ENCODE results near the gene DCAF5. TPM values are rescaled to one million over a fixed set of nuclear protein-coding genes. Genes with fewer than 3 reads are reported as not detected.
A peak's percentile ranks its signal among the peaks of the same experiment; 100 is the strongest.
"Not testable (repeated sequence)": the region's sequence is repeated elsewhere in the genome, so short reads cannot be mapped to it uniquely, and the experiment has no call there.

Gene DCAF5
- total and polyA plus RNA-seq, 5 donors = 22.5 to 53.6 (median 46.8) TPM

- intact Hi-C loops (cut with DNase I) = no loop called here
- DNase-seq (no peak), ATAC-seq (no peak)
- Histone ChIP-seq H3K27me3 (ENCODE audit: control insufficient read depth, insufficient read depth) (no peaks in the 10 kb centered on the region), H3K4me1 (ENCODE audit: control insufficient read depth, insufficient read depth, low read length) (peaks cover 2% of the 10 kb centered on the region), H3K9me3 (ENCODE audit: control insufficient read depth, low read length) (no peaks in the 10 kb centered on the region), H3K27ac (ENCODE audit: low read length) (no peak overlapping the region), H3K4me3 (ENCODE audit: low read length) (no peak overlapping the region)
- WGBS = 89% methylated on average over 4 of the region's 4 CpGs
Measured at GRCh38 chr14:69084023-69084422, 68.9 kb downstream of the DCAF5 start.

- WGBS = 92% methylated on average over 6 of the region's 6 CpGs
- H3K27ac ChIP-seq (ENCODE audit: low read length) = no peak overlapping the region
- ATAC-seq = no peak
Measured at GRCh38 chr14:69083181-69083580, 69.7 kb downstream of the DCAF5 start.

GRCh38 chr14:69081271-69081670 is 71.6 kb downstream of the DCAF5 start:
- no peak for DNase-seq
- no peak overlapping the region for H3K27ac ChIP-seq (ENCODE audit: low read length)
- 88% methylated on average over 2 of the region's 2 CpGs for WGBS
- intact Hi-C loops (cut with DNase I) = no loop called here
- H3K4me1 ChIP-seq (ENCODE audit: control insufficient read depth, insufficient read depth, low read length) = peaks cover 3% of the 10 kb centered on the region
- no peak for ATAC-seq
- no peaks in the 10 kb centered on the region for H3K27me3 ChIP-seq (ENCODE audit: control insufficient read depth, insufficient read depth)
- no peak overlapping the region for H3K4me3 ChIP-seq (ENCODE audit: low read length)
- no peaks in the 10 kb centered on the region for H3K9me3 ChIP-seq (ENCODE audit: control insufficient read depth, low read length)

More at GRCh38 chr14:69083181-69083580, 69.7 kb downstream of the DCAF5 start:
- no peak for DNase-seq
- intact Hi-C loops (cut with DNase I) = no loop called here
- Histone ChIP-seq H3K4me1 (ENCODE audit: control insufficient read depth, insufficient read depth, low read length) (peaks cover 2% of the 10 kb centered on the region), H3K27me3 (ENCODE audit: control insufficient read depth, insufficient read depth) (no peaks in the 10 kb centered on the region), H3K4me3 (ENCODE audit: low read length) (no peak overlapping the region), H3K9me3 (ENCODE audit: control insufficient read depth, low read length) (no peaks in the 10 kb centered on the region)

- intact Hi-C loops (cut with DNase I) = no loop called here
- DNase-seq (no peak), ATAC-seq (peak; percentile 11 to 70)
- Histone ChIP-seq H3K4me1 (ENCODE audit: control insufficient read depth, insufficient read depth, low read length) (peaks cover 3% of the 10 kb centered on the region), H3K4me3 (ENCODE audit: low read length) (no peak overlapping the region), H3K27ac (ENCODE audit: low read length) (no peak overlapping the region), H3K9me3 (ENCODE audit: control insufficient read depth, low read length) (no peaks in the 10 kb centered on the region), H3K27me3 (ENCODE audit: control insufficient read depth, insufficient read depth) (no peaks in the 10 kb centered on the region)
- 91% methylated on average over 2 of the region's 2 CpGs for WGBS
Measured at GRCh38 chr14:69079747-69080146, 73.2 kb downstream of the DCAF5 start.

DNA sequence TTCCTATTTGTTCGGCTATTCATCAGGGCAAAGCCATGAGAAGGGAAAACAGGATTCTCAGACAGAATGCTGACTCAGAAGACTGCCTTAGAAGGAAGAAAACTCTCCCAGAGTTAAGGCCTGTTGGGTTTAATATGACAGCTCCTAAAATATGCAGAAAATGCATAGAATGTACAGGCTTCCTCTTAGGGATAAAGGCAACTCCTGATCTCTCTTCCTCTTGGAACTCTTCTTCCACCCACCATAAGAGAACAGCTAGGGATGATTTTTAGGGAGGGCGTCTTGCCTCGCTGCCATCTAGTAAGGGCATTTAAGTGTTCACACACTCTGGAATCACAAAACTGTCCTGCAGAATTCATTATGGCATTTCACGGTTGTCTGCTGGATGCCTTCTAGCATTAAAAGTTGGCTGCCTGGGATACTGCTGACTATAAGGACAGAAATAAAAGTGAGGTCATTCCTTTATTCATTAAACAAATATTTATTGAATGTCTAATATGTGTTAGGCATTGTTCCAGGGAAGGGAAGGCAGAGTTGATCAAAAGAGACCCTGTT is 73.7 kb downstream of the DCAF5 start:
- Histone ChIP-seq H3K27me3 (ENCODE audit: control insufficient read depth, insufficient read depth) (no peaks in the 10 kb centered on the region), H3K4me1 (ENCODE audit: control insufficient read depth, insufficient read depth, low read length) (peaks cover 3% of the 10 kb centered on the region), H3K27ac (ENCODE audit: low read length) (peak overlapping the region; percentile 81), H3K4me3 (ENCODE audit: low read length) (no peak overlapping the region), H3K9me3 (ENCODE audit: control insufficient read depth, low read length) (no peaks in the 10 kb centered on the region)
- 62% methylated on average over 4 of the region's 4 CpGs for WGBS
- ATAC-seq (peak; percentile 47 to 70), DNase-seq (no peak)
- intact Hi-C loops (cut with DNase I) = no loop called here

- DNase-seq = no peak
- peak; percentile 28 to 60 for ATAC-seq
- no peaks in the 10 kb centered on the region for H3K9me3 ChIP-seq (ENCODE audit: control insufficient read depth, low read length)
Measured at GRCh38 chr14:69077841-69078240, 75.1 kb downstream of the DCAF5 start.

DNA sequence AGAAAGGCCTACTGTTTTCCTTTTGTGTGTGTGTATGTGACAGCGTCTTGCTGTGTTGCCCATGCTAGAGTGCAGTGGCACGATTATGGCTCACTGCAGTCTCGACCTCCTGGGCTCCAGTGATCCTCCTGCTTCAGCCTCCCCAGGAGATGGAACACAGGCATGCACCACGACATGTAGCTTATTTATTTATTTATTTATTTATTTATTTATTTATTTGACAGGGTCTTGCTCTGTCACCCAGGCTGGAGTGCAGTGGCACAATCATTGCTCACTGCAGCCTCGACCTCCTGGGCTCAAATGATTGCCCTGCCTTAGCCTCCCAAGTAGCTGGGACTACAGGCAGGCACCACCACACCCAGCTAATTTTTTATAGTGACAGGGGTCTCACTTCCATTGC is 75.7 kb downstream of the DCAF5 start:
- H3K27ac ChIP-seq (ENCODE audit: low read length); DNase-seq; H3K4me1 ChIP-seq (ENCODE audit: control insufficient read depth, insufficient read depth, low read length); H3K4me3 ChIP-seq (ENCODE audit: low read length); intact Hi-C loops (cut with DNase I); H3K27me3 ChIP-seq (ENCODE audit: control insufficient read depth, insufficient read depth); H3K9me3 ChIP-seq (ENCODE audit: control insufficient read depth, low read length); ATAC-seq: not testable (repeated sequence)
- 96% methylated on average over 5 of the region's 5 CpGs for WGBS

More at GRCh38 chr14:69077841-69078240, 75.1 kb downstream of the DCAF5 start:
- Histone ChIP-seq H3K27me3 (ENCODE audit: control insufficient read depth, insufficient read depth) (no peaks in the 10 kb centered on the region), H3K27ac (ENCODE audit: low read length) (no peak overlapping the region), H3K4me3 (ENCODE audit: low read length) (no peak overlapping the region), H3K4me1 (ENCODE audit: control insufficient read depth, insufficient read depth, low read length) (peaks cover 3% of the 10 kb centered on the region)
- intact Hi-C loops (cut with DNase I) = no loop called here

DNA sequence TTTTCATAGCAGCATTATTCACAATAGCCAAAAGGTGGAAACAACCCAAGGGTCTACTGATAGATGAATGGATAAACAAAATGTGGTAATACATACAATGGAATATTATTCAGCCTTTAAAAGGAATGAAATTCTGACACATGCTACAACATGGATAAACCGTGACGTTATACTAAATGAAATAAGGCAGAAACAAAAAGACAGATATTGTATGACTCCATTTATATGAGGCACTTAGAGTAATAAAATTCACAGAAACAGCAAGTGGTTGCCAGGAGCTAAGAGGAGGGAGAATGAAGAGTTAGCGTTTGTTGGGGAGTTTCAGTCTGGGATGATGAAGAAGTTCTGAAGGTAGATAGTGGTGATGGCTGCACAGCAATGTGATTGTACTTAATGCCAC is 76.6 kb downstream of the DCAF5 start:
- H3K27ac ChIP-seq (ENCODE audit: low read length) = no peak overlapping the region
- H3K9me3 ChIP-seq (ENCODE audit: control insufficient read depth, low read length) = no peaks in the 10 kb centered on the region
- 76% methylated on average over 3 of the region's 3 CpGs for WGBS
- DNase-seq = no peak
- H3K27me3 ChIP-seq (ENCODE audit: control insufficient read depth, insufficient read depth) = no peaks in the 10 kb centered on the region
- H3K4me3 ChIP-seq (ENCODE audit: low read length) = no peak overlapping the region
- peaks cover 3% of the 10 kb centered on the region for H3K4me1 ChIP-seq (ENCODE audit: control insufficient read depth, insufficient read depth, low read length)
- ATAC-seq = no peak
- intact Hi-C loops (cut with DNase I) = no loop called here

GRCh38 chr14:69073915-69074314 is 79.0 kb downstream of the DCAF5 start:
- no peaks in the 10 kb centered on the region for H3K9me3 ChIP-seq (ENCODE audit: control insufficient read depth, low read length)
- intact Hi-C loops (cut with DNase I) = no loop called here
- H3K4me3 ChIP-seq (ENCODE audit: low read length) = no peak overlapping the region
- H3K27ac ChIP-seq (ENCODE audit: low read length) = no peak overlapping the region
- WGBS = 56% methylated on average over 1 of the region's 1 CpG
- H3K27me3 ChIP-seq (ENCODE audit: control insufficient read depth, insufficient read depth) = no peaks in the 10 kb centered on the region
- no peak for ATAC-seq
- no peak for DNase-seq
- peaks cover 1% of the 10 kb centered on the region for H3K4me1 ChIP-seq (ENCODE audit: control insufficient read depth, insufficient read depth, low read length)

- H3K27ac ChIP-seq (ENCODE audit: low read length) = no peak overlapping the region
- intact Hi-C loops (cut with DNase I) = no loop called here
Measured at GRCh38 chr14:69073429-69073828, 79.5 kb downstream of the DCAF5 start.

GRCh38 chr14:69072584-69072983 is 80.3 kb downstream of the DCAF5 start:
- Histone ChIP-seq H3K27me3 (ENCODE audit: control insufficient read depth, insufficient read depth) (no peaks in the 10 kb centered on the region), H3K27ac (ENCODE audit: low read length) (no peak overlapping the region), H3K4me3 (ENCODE audit: low read length) (no peak overlapping the region), H3K9me3 (ENCODE audit: control insufficient read depth, low read length) (no peaks in the 10 kb centered on the region), H3K4me1 (ENCODE audit: control insufficient read depth, insufficient read depth, low read length) (no peaks in the 10 kb centered on the region)
- ATAC-seq (no peak), DNase-seq (no peak)
- intact Hi-C loops (cut with DNase I) = no loop called here
- WGBS = 70% methylated on average over 2 of the region's 2 CpGs

More at GRCh38 chr14:69073429-69073828, 79.5 kb downstream of the DCAF5 start:
- Histone ChIP-seq H3K9me3 (ENCODE audit: control insufficient read depth, low read length) (no peaks in the 10 kb centered on the region), H3K27me3 (ENCODE audit: control insufficient read depth, insufficient read depth) (no peaks in the 10 kb centered on the region), H3K4me1 (ENCODE audit: control insufficient read depth, insufficient read depth, low read length) (peaks cover 1% of the 10 kb centered on the region), H3K4me3 (ENCODE audit: low read length) (no peak overlapping the region)
- DNase-seq (no peak), ATAC-seq (no peak)
- 87% methylated on average over 5 of the region's 5 CpGs for WGBS

All from right cardiac atrium (tissue), 5 donors.